ENCODE results near the gene SCUBE1.

GRCh38 chr22:43387815-43388214, 44.6 kb upstream of the SCUBE1 start:
- no peak for TF ChIP-seq POLR2A (IDR thresholded peaks at IDR 0.05)
- TF ChIP-seq CTCF (IDR thresholded peaks at IDR 0.05): no peak
- no peak for TF ChIP-seq POLR2AphosphoS5 (IDR thresholded peaks at IDR 0.05)
